HL-60 (cell line): ENCODE data around the gene FGFR4.

Experiments
- POLR2AphosphoS5 ChIP-seq: IDR thresholded peaks from 2 replicates; pipeline ENCODE4 v1.6.1; 2012; ENCODE audit warnings: low read depth
- TF ChIP-seq, protein P1 (sequence below): IDR thresholded peaks from one replicate; pipeline ENCODE4 v1.5.1; 2011; ENCODE audit warnings: low read length, control low read depth, inconsistent platforms; ENCODE audit not compliant: insufficient read depth

DNA sequence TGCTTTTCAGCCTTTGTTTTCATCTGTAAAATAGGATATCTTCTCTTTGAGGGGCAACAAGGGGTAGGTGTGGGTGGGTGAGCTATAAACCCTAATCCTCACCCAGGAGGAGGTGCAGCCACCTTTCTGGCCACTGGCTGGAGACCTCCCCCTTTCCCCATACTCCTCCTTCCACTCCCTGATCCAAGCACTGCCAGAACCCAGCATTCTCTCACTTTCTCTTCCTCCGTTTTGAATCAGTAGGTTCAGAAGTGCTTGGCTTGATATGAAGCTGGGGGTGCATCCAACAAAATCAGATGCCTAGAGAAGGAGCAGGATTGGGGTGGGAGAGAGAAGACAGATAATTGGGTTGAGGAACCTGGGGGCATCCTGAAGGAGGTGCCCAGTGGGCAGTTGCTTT lies 40.1 kb downstream of the FGFR4 start:
- TF ChIP-seq, protein P1, sequence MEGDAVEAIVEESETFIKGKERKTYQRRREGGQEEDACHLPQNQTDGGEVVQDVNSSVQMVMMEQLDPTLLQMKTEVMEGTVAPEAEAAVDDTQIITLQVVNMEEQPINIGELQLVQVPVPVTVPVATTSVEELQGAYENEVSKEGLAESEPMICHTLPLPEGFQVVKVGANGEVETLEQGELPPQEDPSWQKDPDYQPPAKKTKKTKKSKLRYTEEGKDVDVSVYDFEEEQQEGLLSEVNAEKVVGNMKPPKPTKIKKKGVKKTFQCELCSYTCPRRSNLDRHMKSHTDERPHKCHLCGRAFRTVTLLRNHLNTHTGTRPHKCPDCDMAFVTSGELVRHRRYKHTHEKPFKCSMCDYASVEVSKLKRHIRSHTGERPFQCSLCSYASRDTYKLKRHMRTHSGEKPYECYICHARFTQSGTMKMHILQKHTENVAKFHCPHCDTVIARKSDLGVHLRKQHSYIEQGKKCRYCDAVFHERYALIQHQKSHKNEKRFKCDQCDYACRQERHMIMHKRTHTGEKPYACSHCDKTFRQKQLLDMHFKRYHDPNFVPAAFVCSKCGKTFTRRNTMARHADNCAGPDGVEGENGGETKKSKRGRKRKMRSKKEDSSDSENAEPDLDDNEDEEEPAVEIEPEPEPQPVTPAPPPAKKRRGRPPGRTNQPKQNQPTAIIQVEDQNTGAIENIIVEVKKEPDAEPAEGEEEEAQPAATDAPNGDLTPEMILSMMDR = no peak
- TF ChIP-seq POLR2AphosphoS5 = no peak
